ENCODE measurements around the gene SLC2A6. TPM values are rescaled to one million over a fixed set of nuclear protein-coding genes. Genes with fewer than 3 reads are reported as not detected.

Gene SLC2A6
- total RNA-seq, 1 donor from 2014 or later: 51.8 TPM

DNA sequence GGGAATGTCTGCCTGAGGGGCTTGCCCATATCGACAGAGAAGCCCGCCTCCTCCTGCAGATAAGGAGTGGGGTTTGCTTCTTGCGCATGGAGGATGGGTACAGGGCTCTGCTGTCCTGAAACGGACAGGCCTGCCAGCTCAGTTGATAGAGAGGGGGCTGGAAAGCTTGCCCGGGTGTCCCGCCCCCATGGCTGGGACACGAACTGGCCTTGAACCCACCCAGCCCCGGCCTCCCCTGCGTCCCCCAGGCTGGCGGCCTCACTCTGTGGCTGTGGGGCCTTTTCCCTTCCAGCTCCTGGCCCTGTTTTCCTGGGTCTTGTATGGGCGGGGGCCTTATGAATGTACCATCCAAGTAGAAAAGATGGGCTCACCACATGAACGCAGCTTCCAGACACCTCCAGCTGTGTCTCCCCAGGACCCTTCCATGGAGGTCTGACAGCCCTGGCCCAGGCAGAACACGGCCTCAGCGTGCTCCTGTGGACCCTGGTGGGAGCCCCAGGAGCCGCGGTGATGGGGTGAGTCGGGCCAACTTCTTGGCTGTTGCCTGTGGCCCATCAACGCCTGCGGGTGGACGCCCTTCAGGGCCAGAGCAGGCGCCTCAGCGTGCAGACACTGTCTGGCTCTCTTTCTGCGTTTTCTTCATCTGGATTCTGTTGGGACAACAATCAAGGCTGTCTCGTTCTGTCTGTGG is 15.9 kb upstream of the SLC2A6 start:
- TF ChIP-seq CTCF (IDR thresholded peaks at IDR 0.05; ENCODE audit: insufficient read depth, low read length, poor library complexity, severe bottlenecking): no peak
- Histone ChIP-seq H3K4me3 (ENCODE audit: low read depth, low read length) (no peak overlapping the region), H3K27me3 (ENCODE audit: control insufficient read depth, insufficient read depth, low read length) (peaks cover 53% of the 10 kb centered on the region), H3K36me3 (ENCODE audit: control insufficient read depth, insufficient read depth, low read length) (no peaks in the 10 kb centered on the region)
- no peak for DNase-seq (ENCODE audit: low read depth)

- Histone ChIP-seq H3K4me3 (ENCODE audit: low read depth, low read length) (no peak overlapping the region), H3K36me3 (ENCODE audit: control insufficient read depth, insufficient read depth, low read length) (no peaks in the 10 kb centered on the region), H3K27me3 (ENCODE audit: control insufficient read depth, insufficient read depth, low read length) (peaks cover 50% of the 10 kb centered on the region)
- DNase-seq (ENCODE audit: low read depth): no peak
- TF ChIP-seq CTCF (IDR thresholded peaks at IDR 0.05; ENCODE audit: insufficient read depth, low read length, poor library complexity, severe bottlenecking): no peak
These were observed 15.1 kb upstream of the SLC2A6 start for GRCh38 chr9:133493845-133494540.

DNA sequence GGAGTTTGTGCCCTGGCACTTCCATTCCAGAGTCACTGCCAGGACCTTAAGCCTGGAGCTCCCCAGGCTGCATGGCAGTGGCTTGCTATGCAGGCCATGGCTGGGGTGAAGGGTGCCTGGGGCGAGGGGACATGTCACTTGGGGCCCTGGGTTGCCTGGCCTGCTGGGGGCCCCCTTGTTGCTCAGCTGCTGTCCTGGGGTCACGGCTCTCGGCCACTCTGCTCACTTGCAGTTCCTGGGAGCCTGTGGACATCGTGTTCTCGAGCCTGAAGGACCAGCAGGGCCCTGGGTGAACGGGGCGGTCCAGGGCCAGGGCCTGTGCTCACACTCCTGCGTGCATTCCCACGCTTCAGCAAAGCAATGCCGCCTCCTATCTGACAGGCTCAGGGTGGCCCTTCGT is 14.5 kb upstream of the SLC2A6 start:
- H3K27me3 ChIP-seq (ENCODE audit: control insufficient read depth, insufficient read depth, low read length): peaks cover 44% of the 10 kb centered on the region
- no peak for DNase-seq (ENCODE audit: low read depth)
- TF ChIP-seq CTCF (IDR thresholded peaks at IDR 0.05; ENCODE audit: insufficient read depth, low read length, poor library complexity, severe bottlenecking): no peak
- H3K4me3 ChIP-seq (ENCODE audit: low read depth, low read length): no peak overlapping the region
- no peaks in the 10 kb centered on the region for H3K36me3 ChIP-seq (ENCODE audit: control insufficient read depth, insufficient read depth, low read length)

- DNase-seq (ENCODE audit: low read depth): no peak
- no peak for TF ChIP-seq CTCF (IDR thresholded peaks at IDR 0.05; ENCODE audit: insufficient read depth, low read length, poor library complexity, severe bottlenecking)
- H3K4me3 ChIP-seq (ENCODE audit: low read depth, low read length): no peak overlapping the region
- H3K27me3 ChIP-seq (ENCODE audit: control insufficient read depth, insufficient read depth, low read length): peaks cover 43% of the 10 kb centered on the region
- no peaks in the 10 kb centered on the region for H3K36me3 ChIP-seq (ENCODE audit: control insufficient read depth, insufficient read depth, low read length)
These were observed 13.4 kb upstream of the SLC2A6 start for GRCh38 chr9:133492061-133493021.

DNA sequence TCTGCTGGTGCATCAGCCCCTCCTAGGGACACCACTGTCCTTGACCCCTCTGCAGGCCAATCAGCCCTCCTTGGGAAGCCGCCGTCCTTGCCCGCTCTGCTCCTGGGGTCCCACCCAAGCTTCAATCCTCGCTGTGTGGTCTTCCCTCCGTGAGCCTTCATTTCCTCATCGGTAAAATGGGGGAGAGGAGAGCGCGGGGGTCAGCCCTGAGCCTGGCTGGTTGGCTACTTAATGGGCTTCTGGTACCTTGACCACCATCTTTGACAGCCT is 12.7 kb upstream of the SLC2A6 start:
- Histone ChIP-seq H3K27me3 (ENCODE audit: control insufficient read depth, insufficient read depth, low read length) (peaks cover 36% of the 10 kb centered on the region), H3K4me3 (ENCODE audit: low read depth, low read length) (no peak overlapping the region), H3K36me3 (ENCODE audit: control insufficient read depth, insufficient read depth, low read length) (no peaks in the 10 kb centered on the region)
- no peak for TF ChIP-seq CTCF (IDR thresholded peaks at IDR 0.05; ENCODE audit: insufficient read depth, low read length, poor library complexity, severe bottlenecking)
- no peak for DNase-seq (ENCODE audit: low read depth)

Data from kidney epithelial cell (primary cell).